GM23248 (cell line): Measurements from ENCODE around the gene RBM28.

Source experiments
- EZH2 ChIP-seq: fragments of 200-600 bp; sonication (generic); IDR thresholded peaks from 2 replicates; pipeline ENCODE4 v1.6.1; 2018; ENCODE audit warnings: antibody characterized with exemption, mild to moderate bottlenecking; ENCODE audit not compliant: insufficient read depth, poor library complexity, severe bottlenecking
- EZH2phosphoT487 ChIP-seq: fragments of 200-600 bp; sonication (generic); IDR thresholded peaks from 2 replicates; pipeline ENCODE4 v1.6.1; 2018; ENCODE audit warnings: antibody characterized with exemption, moderate library complexity, mild to moderate bottlenecking, low read depth; ENCODE audit not compliant: insufficient read depth

- TF ChIP-seq EZH2phosphoT487 (no peak), EZH2 (no peak)
These were observed 5.7 kb upstream of the RBM28 start for GRCh38 chr7:128349466-128349825.
